ENCODE measurements around the gene P2RX6.

The P2RX6 gene

DNA sequence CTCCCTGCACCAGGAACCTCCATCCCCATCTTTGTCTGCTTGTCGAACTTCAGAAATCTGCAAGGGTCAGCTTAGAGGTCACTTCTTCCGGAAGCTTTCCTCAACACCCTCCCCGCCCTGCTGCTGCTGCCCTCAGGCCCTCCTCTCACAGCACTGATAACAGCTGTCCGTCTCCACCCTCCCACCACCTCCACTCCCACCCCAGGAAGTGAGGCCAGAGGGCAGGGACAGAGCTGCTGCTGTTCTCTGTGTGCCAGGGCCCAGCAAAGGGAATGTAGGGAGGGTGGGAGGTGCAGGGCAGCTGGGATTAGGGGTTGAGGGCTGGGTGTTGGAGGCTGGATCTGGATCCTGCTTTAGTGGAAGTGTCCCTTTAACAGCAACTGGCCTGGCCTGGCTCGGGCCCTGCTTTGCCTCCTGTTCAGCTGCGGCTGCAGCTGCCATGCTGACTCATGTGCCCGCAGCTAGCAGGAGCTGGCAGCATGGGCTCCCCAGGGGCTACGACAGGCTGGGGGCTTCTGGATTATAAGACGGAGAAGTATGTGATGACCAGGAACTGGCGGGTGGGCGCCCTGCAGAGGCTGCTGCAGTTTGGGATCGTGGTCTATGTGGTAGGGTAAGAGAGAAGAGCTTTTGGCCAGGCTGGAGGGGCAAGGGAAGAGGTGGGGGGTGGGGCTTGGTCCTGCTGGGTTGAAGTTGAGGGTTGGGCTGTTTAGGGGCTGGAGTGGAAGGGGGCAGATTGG is at the start of gene P2RX6:
Gene P2RX6 (plus strand): TSS at position 440 of the 740 bp plus-strand sequence. CDS start 10 bp downstream, at position 450.
- ChIA-PET CTCF (interaction anchor here (1.0 to 2.2 kb wide), 2 partner anchors 12 to 88 kb away, joined by 3 to 9 read pairs; no protein-coding TSS in a partner anchor), POLR2A (interaction anchor here (1.5 to 6.6 kb wide), 3 partner anchors 9 to 33 kb away, joined by 4 to 58 read pairs (median 22); partner anchors contain the start of genes LZTR1 and THAP7)
- TF ChIP-seq TARDBP (IDR thresholded peaks at IDR 0.05) (no peak), SUZ12 (IDR thresholded peaks at IDR 0.05) (no peak), FOXK2 (IDR thresholded peaks at IDR 0.05) (no peak), FOXA1 (IDR thresholded peaks at IDR 0.05) (no peak), HDGF (IDR thresholded peaks at IDR 0.05; ENCODE audit: borderline replicate concordance) (no peak), ARNT (IDR thresholded peaks at IDR 0.05) (no peak), CTBP1 (IDR thresholded peaks at IDR 0.05; ENCODE audit: borderline replicate concordance) (no peak), ZNF384 (IDR thresholded peaks at IDR 0.05) (no peak), NFRKB (IDR thresholded peaks at IDR 0.05) (no peak), FOXM1 (IDR thresholded peaks at IDR 0.05; ENCODE audit: borderline replicate concordance) (no peak), LEF1 (IDR thresholded peaks at IDR 0.05; ENCODE audit: borderline replicate concordance) (no peak), SP1 (IDR thresholded peaks at IDR 0.05) (no peak), BHLHE40 (IDR thresholded peaks at IDR 0.05; ENCODE audit: borderline replicate concordance) (no peak), ELF4 (IDR thresholded peaks at IDR 0.05) (no peak), L3MBTL2 (conservative IDR thresholded peaks at IDR 0.05) (no peak)
- TF ChIP-seq, protein P1, sequence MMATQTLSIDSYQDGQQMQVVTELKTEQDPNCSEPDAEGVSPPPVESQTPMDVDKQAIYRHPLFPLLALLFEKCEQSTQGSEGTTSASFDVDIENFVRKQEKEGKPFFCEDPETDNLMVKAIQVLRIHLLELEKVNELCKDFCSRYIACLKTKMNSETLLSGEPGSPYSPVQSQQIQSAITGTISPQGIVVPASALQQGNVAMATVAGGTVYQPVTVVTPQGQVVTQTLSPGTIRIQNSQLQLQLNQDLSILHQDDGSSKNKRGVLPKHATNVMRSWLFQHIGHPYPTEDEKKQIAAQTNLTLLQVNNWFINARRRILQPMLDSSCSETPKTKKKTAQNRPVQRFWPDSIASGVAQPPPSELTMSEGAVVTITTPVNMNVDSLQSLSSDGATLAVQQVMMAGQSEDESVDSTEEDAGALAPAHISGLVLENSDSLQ (IDR thresholded peaks at IDR 0.05), result no peak
- DNase-seq (ENCODE audit: extremely low spot score), result no peak

DNA sequence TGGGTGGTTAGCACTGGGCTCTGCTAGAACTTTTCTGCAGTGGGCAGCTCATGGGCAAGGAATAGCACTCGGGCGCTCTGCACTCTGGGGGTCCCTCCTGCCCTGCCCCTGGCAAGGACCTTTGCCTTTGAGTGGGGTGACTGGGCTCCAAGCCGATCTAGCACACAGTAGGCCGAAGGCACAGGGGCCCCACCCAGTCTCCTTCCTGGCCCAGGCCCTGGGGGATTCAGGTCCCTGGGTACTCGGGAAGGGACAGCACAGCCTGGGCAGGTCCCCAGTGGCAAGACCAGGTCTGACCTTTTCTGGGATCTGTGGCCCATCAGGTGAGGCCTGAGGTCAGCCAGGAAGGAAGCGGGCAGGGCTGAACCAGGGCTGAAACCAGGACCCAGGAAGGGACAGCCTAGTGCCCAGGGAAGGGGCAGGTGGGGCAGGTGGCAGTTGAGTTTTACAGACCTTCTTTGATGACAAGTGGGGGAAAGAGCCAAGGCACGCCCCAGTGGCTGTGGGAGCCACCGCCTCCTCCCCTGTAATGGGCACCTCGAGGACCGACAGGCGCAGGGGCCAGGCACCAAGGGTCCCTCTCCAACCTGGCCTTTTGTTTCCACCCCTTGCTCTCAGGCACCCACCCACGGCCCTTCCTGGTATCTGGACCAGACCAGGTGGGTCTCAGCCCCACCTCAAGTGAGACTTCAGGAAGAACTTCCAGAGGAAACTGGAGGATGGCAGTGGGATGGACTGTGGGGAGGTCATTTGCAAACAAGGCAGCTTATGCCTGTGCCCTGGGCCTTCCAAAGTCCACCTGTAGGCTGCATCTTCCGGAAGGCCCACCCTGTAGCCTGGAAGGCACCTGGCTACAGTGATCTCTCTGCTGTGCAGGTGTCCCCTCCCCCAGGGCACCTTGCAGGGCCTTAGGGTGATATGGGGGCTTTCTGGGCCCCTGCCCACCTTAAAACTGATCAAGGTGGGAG is 48.8 kb upstream of the P2RX6 start:
- ChIA-PET CTCF (no interaction called here), POLR2A (interaction anchor here (8.1 kb wide), 1 partner anchor 15 kb away, joined by 92 read pairs; the partner anchor contains the start of gene LZTR1)
- no peak for DNase-seq (ENCODE audit: extremely low spot score)
- TF ChIP-seq HDGF (IDR thresholded peaks at IDR 0.05; ENCODE audit: borderline replicate concordance) (no peak), ELF4 (IDR thresholded peaks at IDR 0.05) (no peak)

DNA sequence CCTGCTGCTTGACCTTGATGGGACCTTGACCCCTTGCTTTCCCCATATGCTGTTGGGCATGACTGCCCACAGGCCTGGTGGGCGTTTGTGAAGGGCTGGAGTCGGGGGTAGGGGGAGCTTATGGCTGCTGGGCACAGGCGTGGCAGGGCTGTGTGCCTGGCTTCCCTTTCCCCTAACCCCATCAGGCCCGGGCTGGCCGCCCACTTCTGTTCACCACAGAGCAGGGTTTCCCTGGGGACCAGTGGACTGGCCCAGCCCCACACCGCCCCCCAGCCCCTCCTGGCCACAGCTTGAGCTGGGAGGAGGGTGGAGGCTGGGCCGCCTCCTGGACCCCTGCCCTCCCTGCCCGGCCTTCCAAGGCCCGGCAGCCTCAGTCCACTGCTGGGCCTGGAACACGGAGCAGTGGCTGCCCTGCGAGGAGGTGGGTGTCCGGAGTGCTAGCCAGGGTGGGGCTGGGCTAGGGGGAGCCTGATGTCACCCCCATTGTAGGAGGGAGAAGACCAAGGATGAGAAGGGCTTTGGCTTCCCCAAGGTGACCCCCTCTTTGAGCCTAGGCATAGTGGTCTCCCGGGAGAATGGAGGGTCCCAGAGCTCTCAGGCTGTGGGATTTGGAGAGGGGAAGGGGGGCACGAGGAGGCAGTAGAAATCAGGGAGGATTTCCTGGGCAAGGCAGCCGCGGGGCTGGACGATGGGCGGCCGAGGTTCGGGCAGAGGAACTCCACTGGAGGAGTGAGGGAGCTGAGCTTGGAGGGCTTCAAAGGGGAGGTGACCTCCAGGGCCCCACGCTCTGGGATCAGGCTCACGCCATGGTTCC is 47.9 kb upstream of the P2RX6 start, which contains the start of gene AIFM3:
Gene AIFM3 (plus strand): TSS at position 373 of the 814 bp plus-strand sequence. CDS start 690 bp downstream, outside the sequence.
- DNase-seq (ENCODE audit: extremely low spot score), result no peak
- ChIA-PET CTCF (no interaction called here), POLR2A (interaction anchor here (0.7 to 8.1 kb wide), 3 partner anchors 12 to 46 kb away, joined by 3 to 92 read pairs (median 4); partner anchors contain the start of gene LZTR1)
- TF ChIP-seq ARNT (IDR thresholded peaks at IDR 0.05) (no peak), CTBP1 (IDR thresholded peaks at IDR 0.05; ENCODE audit: borderline replicate concordance) (no peak), LEF1 (IDR thresholded peaks at IDR 0.05; ENCODE audit: borderline replicate concordance) (no peak), FOXM1 (IDR thresholded peaks at IDR 0.05; ENCODE audit: borderline replicate concordance) (no peak), L3MBTL2 (conservative IDR thresholded peaks at IDR 0.05) (no peak), TARDBP (IDR thresholded peaks at IDR 0.05) (no peak), BHLHE40 (IDR thresholded peaks at IDR 0.05; ENCODE audit: borderline replicate concordance) (no peak), HDGF (IDR thresholded peaks at IDR 0.05; ENCODE audit: borderline replicate concordance) (no peak), ELF4 (IDR thresholded peaks at IDR 0.05) (no peak), ZNF384 (IDR thresholded peaks at IDR 0.05) (no peak), NFRKB (IDR thresholded peaks at IDR 0.05) (no peak), FOXK2 (IDR thresholded peaks at IDR 0.05) (no peak), SUZ12 (IDR thresholded peaks at IDR 0.05) (no peak), SP1 (IDR thresholded peaks at IDR 0.05) (no peak), FOXA1 (IDR thresholded peaks at IDR 0.05) (no peak)
- TF ChIP-seq, protein P1 (IDR thresholded peaks at IDR 0.05), result no peak

DNA sequence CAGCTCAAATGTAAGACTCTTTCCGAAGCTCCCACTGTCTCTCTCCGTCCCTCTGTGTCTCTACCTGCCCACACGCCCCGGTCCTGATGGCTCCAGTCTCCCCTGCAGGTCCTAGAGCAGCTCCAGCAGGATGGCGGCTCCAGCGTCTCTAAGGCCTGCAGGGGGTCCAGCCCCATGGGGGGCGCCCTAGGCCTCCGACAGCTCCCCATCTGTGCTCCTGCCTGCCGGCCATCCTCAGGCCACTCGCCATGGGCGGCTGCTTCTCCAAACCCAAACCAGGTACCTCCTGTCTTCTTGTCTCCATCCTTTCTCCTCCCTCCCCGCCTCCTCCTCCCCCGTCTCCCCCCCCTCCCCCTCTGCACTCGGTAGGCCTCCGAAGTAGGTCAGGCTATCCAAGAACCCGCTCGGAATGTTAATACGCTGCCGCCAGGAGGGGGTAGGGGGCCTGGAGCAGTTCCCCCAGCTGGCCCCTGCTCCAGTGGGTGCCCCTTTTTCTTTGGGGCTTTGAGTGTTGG is 47.2 kb upstream of the P2RX6 start:
- TF ChIP-seq ELF4 (IDR thresholded peaks at IDR 0.05) (no peak), FOXM1 (IDR thresholded peaks at IDR 0.05; ENCODE audit: borderline replicate concordance) (no peak), TARDBP (IDR thresholded peaks at IDR 0.05) (no peak), ARNT (IDR thresholded peaks at IDR 0.05) (no peak), LEF1 (IDR thresholded peaks at IDR 0.05; ENCODE audit: borderline replicate concordance) (no peak), FOXA1 (IDR thresholded peaks at IDR 0.05) (no peak), CTBP1 (IDR thresholded peaks at IDR 0.05; ENCODE audit: borderline replicate concordance) (no peak)
- CTCF ChIA-PET, result no interaction called here
- POLR2A ChIA-PET, result interaction anchor here (0.7 to 8.1 kb wide), 3 partner anchors 12 to 47 kb away, joined by 3 to 92 read pairs (median 4); partner anchors contain the start of gene LZTR1
- DNase-seq (ENCODE audit: extremely low spot score), result no peak

DNA sequence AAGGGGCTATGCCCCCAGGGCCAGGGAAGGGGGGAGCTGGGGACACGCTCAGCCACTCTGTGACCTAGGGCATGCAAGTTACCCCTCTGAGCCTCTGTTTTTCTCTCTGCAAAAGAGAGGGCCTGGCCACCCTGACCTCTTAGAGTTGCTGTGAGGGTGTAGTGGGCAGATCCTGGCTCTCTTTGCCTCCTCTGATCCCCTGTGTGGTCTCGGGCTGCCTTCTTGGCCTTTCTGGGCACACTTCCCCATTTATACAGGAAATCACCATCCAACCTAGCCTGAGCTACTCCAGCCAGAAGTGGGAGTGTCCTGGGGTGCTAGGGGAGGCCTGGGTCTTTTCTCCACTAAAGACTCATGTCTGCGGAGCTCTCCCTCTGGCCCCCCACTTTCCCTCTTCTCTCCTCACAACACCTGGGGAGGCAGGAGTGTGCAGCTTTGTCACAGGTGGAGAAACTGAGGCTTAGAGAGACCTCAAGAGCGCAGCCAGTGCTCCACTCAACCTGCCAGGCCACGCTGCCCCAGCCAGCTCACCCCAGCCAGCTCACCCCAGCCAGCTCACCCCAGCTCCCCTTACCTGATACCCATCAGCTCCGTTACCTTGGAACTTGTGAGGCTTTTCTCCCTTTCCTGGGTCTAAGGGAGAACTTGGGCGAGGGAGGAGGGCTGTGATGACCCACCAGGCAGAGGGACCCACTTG is 46.5 kb upstream of the P2RX6 start:
- TF ChIP-seq, protein P1 (IDR thresholded peaks at IDR 0.05), result no peak
- TF ChIP-seq LEF1 (IDR thresholded peaks at IDR 0.05; ENCODE audit: borderline replicate concordance) (no peak), L3MBTL2 (conservative IDR thresholded peaks at IDR 0.05) (no peak), FOXM1 (IDR thresholded peaks at IDR 0.05; ENCODE audit: borderline replicate concordance) (no peak), FOXK2 (IDR thresholded peaks at IDR 0.05) (no peak), NFRKB (IDR thresholded peaks at IDR 0.05) (no peak), ELF4 (IDR thresholded peaks at IDR 0.05) (no peak), TARDBP (IDR thresholded peaks at IDR 0.05) (no peak), ARNT (IDR thresholded peaks at IDR 0.05) (no peak), ZNF384 (IDR thresholded peaks at IDR 0.05) (no peak), BHLHE40 (IDR thresholded peaks at IDR 0.05; ENCODE audit: borderline replicate concordance) (no peak)
- no peak for DNase-seq (ENCODE audit: extremely low spot score)
- POLR2A ChIA-PET, result interaction anchor here (1.1 to 8.1 kb wide), 2 partner anchors 13 to 47 kb away, joined by 3 to 92 read pairs; partner anchors contain the start of gene LZTR1
- CTCF ChIA-PET, result no interaction called here
